GM18519 (cell line): Measurements from ENCODE around the gene STMN3.

Source experiments
- ATAC-seq: cut with Tn5 transposase; IDR thresholded peaks from one replicate; pipeline ENCODE4 v1.9.1; 2021; ENCODE audit warnings: mild to moderate bottlenecking, moderate library complexity; ENCODE audit not compliant: unreplicated experiment, low FRiP score

STMN3 gene

DNA sequence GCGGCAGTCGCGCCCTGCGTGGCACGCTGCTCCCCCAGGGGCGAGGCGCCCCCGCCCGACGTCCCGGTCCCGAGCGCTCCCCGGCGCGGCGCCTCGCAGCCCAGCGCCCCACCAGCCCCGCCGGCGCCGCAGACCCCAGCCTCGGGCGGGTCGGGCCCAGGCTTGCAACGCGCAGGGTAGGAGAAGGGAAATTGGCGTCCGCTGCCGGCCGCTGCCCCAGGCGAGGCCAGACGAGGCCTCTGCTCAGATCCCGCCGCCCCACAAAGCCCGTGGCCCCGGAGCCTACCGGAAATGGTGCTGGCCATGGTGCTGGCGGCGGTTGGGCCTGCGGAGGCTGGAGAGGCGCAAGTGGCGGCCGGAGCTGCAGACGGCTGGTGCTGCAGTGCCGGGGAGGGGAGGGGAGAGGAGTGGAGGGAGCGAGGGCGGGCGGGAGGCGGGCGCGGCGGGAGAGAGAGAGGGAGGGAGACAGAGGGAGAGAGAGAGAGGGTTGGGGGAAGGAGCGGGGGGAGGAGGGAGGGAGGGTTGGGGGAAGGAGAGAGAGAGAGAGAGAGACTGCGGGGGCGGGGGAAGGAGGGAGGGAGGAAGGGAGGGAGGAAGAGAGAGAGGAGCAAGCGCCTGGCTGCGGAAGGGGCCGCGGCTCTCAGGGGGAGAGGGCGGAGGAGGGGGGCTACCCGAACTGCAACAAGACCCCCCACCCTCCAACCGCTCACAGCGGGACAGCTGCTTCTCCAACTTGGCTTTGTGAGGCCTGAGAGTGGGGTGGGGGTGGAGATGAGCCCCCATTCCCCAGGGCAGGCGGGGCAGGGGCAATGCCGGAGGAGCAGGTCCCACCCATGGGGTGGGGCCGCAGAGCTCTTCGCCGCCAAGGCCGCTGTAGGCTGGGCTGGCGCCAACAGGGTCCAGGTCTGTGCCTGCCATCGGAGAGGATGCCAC is at the start of gene STMN3:
Gene STMN3 (minus strand): TSS at position 384 of the 933 bp plus-strand sequence. CDS start 79 bp downstream, at position 305.
- no peak for ATAC-seq

DNA sequence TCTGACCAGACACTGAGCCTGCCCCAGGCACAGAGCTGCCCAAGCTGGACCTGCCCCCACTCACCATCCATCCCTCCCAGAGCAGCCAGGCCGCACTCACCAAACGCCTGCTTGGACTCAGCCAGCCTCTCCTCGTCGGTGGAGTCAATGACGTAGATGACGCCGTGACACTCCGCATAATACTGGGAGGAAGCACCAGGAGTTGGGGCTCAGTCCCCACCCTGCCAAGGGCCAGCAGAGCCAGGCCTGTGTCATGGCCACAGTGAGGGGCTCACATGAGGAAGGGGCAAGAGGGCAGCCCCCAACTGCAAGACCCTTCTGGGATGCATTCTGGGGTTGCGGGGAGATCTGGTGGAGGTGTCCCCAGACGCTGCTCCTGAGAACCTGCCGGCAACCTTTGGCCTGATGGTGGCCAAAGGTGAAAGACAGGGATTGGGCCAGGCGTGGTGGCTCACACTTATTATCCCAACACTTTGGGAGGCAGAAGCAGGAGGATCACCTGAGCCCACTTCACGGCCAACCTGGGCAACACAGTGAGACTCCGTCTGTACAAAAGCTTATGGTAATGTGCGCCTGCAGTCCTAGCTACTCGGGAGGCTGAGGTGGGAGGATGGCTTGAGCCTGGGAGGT is 48.9 kb upstream of the STMN3 start:
- no peak for ATAC-seq

DNA sequence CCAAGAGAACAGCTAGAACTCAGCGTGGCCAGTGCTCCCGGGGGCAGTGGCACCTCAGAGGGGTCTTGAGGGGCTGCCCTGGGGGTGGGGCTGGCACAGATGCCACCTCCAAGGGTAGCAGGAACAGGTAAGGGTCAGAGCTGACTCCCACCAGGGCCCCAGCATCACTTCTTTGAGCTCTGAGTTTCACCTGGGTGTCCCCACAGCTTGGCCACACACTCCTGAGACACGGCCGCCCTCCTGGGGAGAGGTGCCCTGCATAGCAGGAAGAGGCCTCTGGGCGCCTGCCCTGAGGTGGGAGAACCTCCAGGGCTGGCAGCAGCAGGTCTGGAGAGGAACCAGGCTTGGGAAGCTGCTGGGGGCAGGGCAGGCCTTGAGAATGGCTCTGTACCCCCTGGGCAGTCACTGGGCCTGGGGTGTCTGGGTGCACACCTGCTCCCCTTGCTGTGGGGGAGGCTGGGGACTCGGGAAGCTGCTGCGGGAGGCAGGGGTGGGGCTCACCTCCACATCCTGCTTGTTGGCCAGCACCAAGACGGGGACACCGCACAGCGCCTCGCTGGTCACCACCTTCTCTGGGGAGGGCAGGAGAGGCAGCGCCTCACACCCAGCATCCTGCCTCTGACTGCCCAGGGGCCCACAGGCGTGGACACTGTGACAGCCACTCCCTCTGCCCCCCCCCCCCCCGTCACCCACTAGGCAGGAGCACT is 48.3 kb upstream of the STMN3 start:
- ATAC-seq = no peak

DNA sequence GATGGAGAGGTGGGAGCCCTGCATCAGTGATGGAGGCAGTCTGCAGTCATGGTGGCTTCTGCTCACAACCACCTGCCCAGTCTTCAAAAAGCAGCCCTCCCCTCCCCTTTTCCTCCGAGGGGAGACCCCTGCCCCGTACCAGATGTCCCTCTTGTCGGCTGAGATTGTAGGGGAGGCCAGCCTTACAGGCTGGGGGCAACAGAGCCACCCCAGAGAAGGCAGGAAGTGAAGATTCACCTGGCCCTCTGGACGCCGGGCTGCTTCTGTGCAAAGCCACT is 47.8 kb upstream of the STMN3 start:
- no peak for ATAC-seq

DNA sequence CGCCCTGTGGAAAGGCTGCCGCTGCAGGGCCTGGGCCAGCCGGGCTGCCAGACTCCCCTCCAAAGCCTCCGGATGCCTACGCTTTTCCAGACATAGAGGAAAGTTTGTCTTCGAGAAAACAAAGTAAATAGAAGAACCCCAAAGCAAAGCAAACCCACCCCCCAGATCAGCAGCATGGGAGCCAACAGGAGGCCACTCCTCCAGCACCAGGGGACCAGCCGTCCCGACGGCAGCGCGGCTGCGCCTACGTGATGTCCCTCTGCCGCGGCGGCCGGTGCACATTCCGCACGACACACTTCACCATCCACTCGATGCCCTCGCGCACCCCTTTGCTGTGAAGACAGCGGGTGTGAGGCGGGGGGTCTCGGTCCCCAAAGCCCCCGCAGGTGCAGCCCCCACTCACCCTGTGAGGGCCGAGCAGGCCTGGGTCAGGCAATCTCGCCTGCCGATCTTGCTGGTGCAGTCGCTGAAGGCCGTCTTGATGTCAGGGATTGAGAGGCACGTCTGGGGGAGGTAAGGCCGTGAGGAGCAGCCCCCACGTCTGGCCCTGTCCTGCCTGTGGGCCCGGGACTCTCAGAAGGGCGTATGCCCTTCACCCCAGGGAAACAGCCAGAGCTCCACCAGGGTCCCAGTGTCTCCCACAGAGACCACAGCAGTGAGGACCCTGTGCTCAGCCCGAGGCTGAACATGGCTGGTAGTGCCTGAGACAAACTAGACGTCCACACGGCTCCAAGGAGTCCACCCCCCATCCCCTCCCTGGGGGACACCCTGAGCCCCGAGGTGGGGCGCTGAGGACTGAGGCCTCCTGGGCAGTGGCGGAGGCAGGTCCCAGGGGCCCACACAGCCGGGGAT is 47.2 kb upstream of the STMN3 start:
- ATAC-seq = no peak

DNA sequence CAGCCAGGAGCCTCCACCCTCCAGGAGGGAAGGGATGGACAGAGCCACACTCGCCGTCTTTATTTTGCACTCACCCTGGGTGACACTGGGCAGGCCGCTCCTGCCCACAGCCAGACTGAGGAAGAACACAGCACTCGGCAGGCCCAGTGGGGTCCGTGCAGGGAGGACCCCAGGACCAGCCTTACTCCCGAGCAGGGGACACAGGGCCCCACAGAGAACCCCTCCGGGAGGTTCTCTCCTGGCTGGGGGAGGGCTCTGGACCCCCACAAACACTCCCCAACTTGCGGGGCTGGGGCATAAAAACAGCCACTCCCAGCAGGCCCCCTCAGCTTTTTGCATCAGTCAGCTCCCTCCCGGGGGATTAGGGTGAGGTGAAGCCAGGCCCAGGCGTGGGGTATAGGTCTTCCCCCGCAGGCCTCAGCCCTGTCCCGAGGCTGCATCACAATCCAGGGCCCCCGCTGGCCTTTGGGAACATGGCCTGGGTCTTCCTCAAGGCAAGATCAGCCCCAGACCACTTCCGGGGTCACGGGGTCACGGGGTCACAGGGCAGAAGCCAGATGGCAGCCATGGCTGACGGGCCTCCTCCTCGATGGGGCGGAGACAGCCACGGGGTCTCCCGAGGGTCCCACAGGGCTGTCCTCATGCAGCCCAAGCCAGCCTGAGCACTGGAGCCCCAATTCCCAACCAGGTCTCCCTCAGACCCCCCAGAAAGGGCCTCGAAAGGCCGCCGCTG is 46.4 kb upstream of the STMN3 start:
- no peak for ATAC-seq

DNA sequence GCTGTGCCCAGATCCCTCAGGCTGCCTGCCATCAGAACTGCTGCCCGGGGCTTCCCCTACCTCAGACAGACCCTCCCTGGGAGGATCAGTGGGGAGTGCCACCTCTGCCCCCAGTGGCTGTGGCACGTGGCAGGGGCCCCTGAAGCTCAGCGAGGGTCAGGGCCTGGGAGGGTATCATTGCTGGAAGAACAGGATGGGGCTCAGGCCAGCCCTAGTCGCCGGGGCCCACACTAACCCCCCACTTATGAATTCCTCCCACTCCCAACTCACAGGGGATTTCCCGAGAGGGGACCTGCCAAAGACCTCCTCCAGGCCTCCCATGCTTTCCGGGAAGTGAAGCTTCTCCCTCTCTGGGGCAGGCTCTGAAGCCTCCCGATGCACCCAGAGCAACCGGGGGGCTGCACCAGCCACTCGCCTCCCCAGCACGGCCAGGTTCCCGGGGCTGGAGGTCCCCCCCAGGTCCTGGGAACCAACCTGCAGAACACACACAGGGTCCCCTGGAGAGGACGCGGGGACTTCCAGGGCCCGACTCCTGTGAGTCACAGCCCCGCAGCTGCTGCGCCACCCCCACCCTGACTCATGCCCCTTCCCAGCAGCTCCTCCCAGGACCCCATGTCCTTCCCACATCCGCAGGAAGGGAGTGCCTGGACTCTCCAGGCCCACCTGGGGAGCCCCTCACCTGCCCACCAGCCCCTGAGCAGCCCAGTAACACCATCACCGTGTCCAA is 45.7 kb upstream of the STMN3 start:
- ATAC-seq = no peak

DNA sequence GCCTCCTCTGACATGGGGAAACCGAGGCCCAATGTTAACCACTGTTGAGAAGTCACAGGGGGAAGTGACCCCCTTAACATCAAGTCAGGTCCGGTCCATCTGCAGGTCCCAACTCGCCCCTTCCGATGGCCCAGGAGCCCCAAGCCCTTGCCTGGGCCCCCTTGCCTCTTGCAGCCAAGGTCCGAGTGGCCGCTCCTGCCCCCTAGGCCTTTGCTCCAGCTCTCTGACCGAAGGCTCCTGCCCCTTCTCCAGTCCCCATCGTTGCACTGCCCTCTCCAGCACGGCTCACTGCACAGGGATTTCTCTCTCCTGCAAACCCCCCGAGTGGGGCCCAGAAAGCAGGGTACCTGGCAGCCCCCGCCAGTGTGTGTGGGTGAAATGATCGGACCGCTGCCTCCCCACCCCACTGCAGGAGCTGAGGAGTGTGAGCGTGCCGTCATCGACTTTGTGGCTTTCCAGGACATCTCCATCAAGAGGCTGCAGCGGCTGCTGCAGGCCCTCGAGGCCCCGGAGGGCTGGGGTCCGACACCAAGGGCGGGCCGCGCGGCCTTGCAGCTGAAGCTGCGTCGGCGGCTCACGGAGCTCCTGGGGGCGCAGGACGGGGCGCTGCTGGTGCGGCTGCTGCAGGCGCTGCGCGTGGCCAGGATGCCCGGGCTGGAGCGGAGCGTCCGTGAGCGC is 44.8 kb upstream of the STMN3 start:
- ATAC-seq = no peak

DNA sequence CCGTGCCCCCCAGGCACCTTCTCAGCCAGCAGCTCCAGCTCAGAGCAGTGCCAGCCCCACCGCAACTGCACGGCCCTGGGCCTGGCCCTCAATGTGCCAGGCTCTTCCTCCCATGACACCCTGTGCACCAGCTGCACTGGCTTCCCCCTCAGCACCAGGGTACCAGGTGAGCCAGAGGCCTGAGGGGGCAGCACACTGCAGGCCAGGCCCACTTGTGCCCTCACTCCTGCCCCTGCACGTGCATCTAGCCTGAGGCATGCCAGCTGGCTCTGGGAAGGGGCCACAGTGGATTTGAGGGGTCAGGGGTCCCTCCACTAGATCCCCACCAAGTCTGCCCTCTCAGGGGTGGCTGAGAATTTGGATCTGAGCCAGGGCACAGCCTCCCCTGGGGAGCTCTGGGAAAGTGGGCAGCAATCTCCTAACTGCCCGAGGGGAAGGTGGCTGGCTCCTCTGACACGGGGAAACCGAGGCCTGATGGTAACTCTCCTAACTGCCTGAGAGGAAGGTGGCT is 44.2 kb upstream of the STMN3 start:
- ATAC-seq = no peak

DNA sequence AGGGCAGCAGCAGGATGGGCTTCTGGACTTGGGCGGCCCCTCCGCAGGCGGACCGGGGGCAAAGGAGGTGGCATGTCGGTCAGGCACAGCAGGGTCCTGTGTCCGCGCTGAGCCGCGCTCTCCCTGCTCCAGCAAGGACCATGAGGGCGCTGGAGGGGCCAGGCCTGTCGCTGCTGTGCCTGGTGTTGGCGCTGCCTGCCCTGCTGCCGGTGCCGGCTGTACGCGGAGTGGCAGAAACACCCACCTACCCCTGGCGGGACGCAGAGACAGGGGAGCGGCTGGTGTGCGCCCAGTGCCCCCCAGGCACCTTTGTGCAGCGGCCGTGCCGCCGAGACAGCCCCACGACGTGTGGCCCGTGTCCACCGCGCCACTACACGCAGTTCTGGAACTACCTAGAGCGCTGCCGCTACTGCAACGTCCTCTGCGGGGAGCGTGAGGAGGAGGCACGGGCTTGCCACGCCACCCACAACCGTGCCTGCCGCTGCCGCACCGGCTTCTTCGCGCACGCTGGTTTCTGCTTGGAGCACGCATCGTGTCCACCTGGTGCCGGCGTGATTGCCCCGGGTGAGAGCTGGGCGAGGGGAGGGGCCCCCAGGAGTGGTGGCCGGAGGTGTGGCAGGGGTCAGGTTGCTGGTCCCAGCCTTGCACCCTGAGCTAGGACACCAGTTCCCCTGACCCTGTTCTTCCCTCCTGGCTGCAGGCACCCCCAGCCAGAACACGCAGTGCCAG is 43.6 kb upstream of the STMN3 start, which contains the start of gene TNFRSF6B:
Gene TNFRSF6B (plus strand): TSS at position 25 of the 729 bp plus-strand sequence. CDS start 116 bp downstream, at position 141.
- no peak for ATAC-seq

DNA sequence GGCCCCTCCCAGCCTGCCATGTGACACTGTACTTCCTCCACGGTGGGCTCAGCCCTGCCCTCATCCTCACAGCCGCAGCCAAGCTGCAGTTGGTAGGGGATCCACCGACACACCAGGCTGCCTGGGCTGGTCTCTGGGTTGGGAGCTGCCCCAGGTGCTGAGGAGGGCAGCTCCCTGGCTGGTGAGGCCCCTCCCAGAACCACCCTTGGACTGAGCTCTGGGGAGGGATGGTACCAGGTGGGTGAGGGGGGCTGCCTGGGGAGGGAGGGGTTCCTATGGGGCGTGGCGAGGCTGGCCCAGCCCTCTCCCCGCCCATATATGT is 43.0 kb upstream of the STMN3 start:
- no peak for ATAC-seq

DNA sequence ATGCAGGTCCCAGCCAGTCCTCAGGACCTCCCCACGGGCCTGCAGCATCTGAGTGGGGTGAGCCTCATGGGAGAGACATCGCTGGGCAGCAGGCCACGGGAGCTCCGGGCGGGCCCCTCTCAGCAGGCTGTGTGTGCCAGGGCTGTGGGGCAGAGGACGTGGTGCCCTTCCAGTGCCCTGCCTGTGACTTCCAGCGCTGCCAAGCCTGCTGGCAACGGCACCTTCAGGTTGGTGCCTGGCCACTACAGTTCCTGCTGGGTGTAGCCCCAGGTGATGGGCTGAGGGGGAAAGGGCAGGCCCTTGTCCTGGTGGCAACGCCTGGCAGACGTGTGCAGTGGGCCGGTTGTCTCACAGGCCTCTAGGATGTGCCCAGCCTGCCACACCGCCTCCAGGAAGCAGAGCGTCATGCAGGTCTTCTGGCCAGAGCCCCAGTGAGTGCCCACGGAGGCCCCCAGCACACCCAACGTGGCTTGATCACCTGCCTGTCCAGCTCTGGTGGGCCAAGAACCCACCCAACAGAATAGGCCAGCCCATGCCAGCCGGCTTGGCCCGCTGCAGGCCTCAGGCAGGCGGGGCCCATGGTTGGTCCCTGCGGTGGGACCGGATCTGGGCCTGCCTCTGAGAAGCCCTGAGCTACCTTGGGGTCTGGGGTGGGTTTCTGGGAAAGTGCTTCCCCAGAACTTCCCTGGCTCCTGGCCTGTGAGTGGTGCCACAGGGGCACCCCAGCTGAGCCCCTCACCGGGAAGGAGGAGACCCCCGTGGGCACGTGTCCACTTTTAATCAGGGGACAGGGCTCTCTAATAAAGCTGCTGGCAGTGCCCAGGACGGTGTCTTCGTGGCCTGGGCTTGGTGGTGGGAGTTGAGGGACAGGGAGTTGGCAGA is 42.4 kb upstream of the STMN3 start:
- ATAC-seq = no peak

DNA sequence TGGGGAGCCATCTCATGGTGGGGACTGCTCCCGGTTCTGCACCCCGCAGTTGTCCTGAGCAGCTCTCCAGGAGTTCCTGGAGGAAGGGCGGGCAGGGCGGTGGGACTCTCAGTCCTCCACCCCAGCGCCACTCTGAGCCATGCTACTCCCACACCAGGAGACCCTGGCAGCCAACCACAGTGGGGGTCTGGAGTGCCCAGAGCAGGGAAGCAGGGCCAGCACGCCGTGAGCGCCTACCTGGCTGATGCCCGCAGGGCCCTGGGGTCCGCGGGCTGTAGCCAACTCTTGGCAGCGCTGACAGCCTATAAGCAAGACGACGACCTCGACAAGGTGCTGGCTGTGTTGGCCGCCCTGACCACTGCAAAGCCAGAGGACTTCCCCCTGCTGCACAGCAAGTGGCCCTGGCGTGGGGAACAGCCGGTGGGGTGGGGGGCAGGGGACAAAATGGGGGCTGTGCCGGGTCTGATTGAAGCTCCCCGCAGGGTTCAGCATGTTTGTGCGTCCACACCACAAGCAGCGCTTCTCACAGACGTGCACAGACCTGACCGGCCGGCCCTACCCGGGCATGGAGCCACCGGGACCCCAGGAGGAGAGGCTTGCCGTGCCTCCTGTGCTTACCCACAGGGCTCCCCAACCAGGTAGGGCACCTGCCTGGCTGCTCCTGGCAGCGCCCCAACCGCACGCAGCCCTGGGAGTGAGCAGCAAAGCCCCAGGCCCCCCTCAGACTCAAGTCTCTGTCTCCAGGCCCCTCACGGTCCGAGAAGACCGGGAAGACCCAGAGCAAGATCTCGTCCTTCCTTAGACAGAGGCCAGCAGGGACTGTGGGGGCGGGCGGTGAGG is 41.6 kb upstream of the STMN3 start:
- ATAC-seq = no peak

DNA sequence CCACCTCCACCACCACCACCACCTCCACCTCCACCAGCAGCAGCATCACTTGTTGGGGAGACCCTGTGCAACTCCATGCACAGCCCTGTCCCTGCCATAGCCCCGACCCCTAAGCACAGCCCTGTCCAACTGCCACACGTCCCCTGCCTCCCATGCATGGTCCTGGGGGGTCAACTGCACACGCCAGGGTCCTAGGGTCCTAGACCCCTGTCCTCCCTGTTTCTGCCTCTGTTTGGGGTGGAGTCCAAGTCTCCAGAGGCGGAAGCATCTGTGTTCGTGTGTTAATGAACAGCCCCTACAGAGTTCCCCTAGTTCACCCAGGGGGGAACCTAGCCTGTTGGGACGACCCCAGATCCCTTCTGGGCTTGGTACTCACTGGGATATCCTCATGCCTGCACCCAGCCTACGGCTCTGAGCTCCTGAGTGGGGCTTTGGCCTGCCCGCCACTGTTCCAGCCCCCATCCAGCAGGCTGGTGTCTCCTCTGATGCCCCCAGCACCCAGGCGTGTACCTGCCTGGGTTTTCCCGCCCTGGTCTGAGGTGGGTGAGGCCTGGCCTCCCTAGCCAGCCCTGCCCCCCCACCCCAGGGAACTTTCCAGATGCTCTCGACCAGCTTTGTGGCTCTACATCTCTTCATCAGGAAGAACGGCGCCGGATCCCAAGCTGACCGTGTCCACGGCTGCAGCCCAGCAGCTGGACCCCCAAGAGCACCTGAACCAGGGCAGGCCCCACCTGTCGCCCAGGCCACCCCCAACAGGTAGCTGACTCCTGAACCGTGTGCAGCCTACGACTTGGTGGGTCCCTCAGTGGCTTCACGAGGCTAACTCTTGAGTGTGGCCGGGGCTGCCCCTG is 40.7 kb upstream of the STMN3 start:
- ATAC-seq = no peak

DNA sequence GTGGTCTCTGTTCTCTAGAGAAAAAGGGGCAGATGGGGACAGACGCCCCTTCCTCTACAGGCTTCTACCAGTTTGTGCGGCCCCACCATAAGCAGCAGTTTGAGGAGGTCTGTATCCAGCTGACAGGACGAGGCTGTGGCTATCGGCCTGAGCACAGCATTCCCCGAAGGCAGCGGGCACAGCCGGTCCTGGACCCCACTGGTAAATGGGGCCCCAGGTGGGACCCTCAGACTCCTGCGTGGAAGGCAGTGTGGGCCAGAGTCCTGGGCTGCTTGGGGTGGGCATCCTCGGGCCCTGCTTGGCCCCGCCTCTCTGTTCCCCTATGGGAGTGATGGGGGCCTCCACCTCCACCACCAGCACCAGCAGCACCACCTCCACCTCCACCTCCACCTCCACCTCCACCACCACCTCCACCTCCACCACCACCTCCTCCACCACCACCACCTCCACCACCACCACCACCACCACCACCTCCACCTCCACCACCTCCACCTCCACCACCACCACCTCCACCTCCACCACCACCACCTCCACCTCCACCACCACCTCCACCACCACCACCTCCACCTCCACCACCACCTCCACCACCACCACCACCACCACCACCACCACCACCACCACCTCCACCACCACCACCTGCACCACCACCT is 40.0 kb upstream of the STMN3 start:
- no peak for ATAC-seq
